SK-N-MC (cell line): ENCODE measurements around the gene TTC7B.

ENCODE experiments used
- DNase-seq: peaks from one replicate; pipeline ENCODE4 v3.0.0-alpha.2; 2011; ENCODE audit warnings: low read depth, low spot score
- H3K27ac ChIP-seq: fragments of 200-600 bp; sonication (generic); 2 replicates; pipeline ENCODE4 v1.5.1; 2016; ENCODE audit warnings: mixed run types
- H3K36me3 ChIP-seq: fragments of 200-600 bp; sonication (generic); 2 replicates; pipeline ENCODE4 v1.6.1; 2017; ENCODE audit warnings: antibody characterized with exemption, low read length, mixed read lengths; ENCODE audit not compliant: insufficient read depth
- H3K4me3 ChIP-seq: fragments of 200-600 bp; sonication (generic); 2 replicates; pipeline ENCODE4 v1.5.1; 2016
- H3K9ac ChIP-seq: fragments of 200-600 bp; sonication (generic); 2 replicates; pipeline ENCODE4 v1.8.0; 2017; ENCODE audit warnings: mixed run types, mixed read lengths; ENCODE audit not compliant: insufficient read length
- H3K9me3 ChIP-seq: fragments of 200-600 bp; sonication (generic); 2 replicates; pipeline ENCODE4 v1.6.1; 2017; ENCODE audit warnings: low read depth, mild to moderate bottlenecking, antibody characterized with exemption, low read length, moderate library complexity, mixed read lengths
- EZH2 ChIP-seq: fragments of 200-600 bp; sonication (generic); IDR thresholded peaks from one replicate; pipeline ENCODE4 v1.6.1; 2017; ENCODE audit warnings: antibody characterized with exemption
- FOXP2 ChIP-seq: optimal IDR thresholded peaks from 2 replicates; pipeline ENCODE3; 2011; ENCODE audit warnings: mild to moderate bottlenecking, moderate library complexity; ENCODE audit not compliant: insufficient read depth; ENCODE audit errors: extremely low read length, control extremely low read depth
- POLR2AphosphoS5 ChIP-seq: IDR thresholded peaks from 2 replicates; pipeline ENCODE4 v1.6.1; 2012; ENCODE audit warnings: mild to moderate bottlenecking, low read depth, low read length, borderline replicate concordance

The TTC7B gene

GRCh38 chr14:90785471-90785870 lies 30.8 kb downstream of the TTC7B start:
- H3K9me3 ChIP-seq: no peaks in the 10 kb centered on the region
- no peaks in the 10 kb centered on the region for H3K36me3 ChIP-seq
- no peak overlapping the region for H3K9ac ChIP-seq
- H3K4me3 ChIP-seq: no peak overlapping the region
- TF ChIP-seq EZH2 (no peak), FOXP2 (no peak), POLR2AphosphoS5 (no peak)
- peak; percentile 8 for DNase-seq
- no peak overlapping the region for H3K27ac ChIP-seq

- no peak overlapping the region for H3K27ac ChIP-seq
- DNase-seq: no peak
- no peaks in the 10 kb centered on the region for H3K9me3 ChIP-seq
- no peak for TF ChIP-seq POLR2AphosphoS5
- TF ChIP-seq EZH2: no peak
- no peak for TF ChIP-seq FOXP2
- H3K4me3 ChIP-seq: no peak overlapping the region
- H3K9ac ChIP-seq: no peak overlapping the region
- H3K36me3 ChIP-seq: no peaks in the 10 kb centered on the region
These were observed 31.5 kb downstream of the TTC7B start for GRCh38 chr14:90784621-90785270.

- no peaks in the 10 kb centered on the region for H3K36me3 ChIP-seq
- H3K9ac ChIP-seq: no peak overlapping the region
- TF ChIP-seq EZH2 (no peak), FOXP2 (no peak), POLR2AphosphoS5 (no peak)
- no peak overlapping the region for H3K27ac ChIP-seq
- no peak overlapping the region for H3K4me3 ChIP-seq
- H3K9me3 ChIP-seq: no peaks in the 10 kb centered on the region
- DNase-seq: no peak
These were observed 32.9 kb downstream of the TTC7B start for GRCh38 chr14:90783344-90783743.

GRCh38 chr14:90782892-90783291 lies 33.3 kb downstream of the TTC7B start:
- no peak overlapping the region for H3K9ac ChIP-seq
- no peak overlapping the region for H3K27ac ChIP-seq
- DNase-seq: no peak
- H3K9me3 ChIP-seq: no peaks in the 10 kb centered on the region
- TF ChIP-seq POLR2AphosphoS5 (no peak), EZH2 (no peak), FOXP2 (no peak)
- no peaks in the 10 kb centered on the region for H3K36me3 ChIP-seq
- no peak overlapping the region for H3K4me3 ChIP-seq

DNA sequence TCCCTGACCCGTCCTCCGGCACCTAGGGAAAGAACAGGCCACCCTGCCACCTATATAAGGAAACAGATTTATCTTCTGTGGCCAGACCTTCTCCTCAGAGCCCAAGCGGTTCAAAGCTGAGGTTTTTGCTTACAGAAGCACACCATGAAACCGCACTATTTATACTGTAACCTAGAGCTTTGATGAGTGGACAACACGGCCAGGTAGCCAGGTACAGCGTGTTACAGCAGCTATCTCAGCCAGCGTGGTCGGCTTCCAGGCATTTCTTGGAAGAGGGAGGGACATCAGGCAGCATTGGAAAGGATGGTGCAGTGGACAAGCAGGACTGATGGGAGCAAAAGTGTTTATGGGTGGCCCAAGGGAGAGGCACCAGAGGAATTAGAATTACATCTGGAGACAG lies 34.4 kb downstream of the TTC7B start:
- no peak for DNase-seq
- Histone ChIP-seq H3K4me3 (no peak overlapping the region), H3K27ac (no peak overlapping the region), H3K9me3 (no peaks in the 10 kb centered on the region), H3K9ac (no peak overlapping the region), H3K36me3 (no peaks in the 10 kb centered on the region)
- TF ChIP-seq POLR2AphosphoS5: no peak
- TF ChIP-seq FOXP2: no peak
- TF ChIP-seq EZH2: no peak

GRCh38 chr14:90781344-90781761 lies 34.9 kb downstream of the TTC7B start:
- Histone ChIP-seq H3K9me3 (no peaks in the 10 kb centered on the region), H3K36me3 (no peaks in the 10 kb centered on the region), H3K27ac (no peak overlapping the region), H3K4me3 (no peak overlapping the region), H3K9ac (no peak overlapping the region)
- no peak for DNase-seq
- no peak for TF ChIP-seq EZH2
- TF ChIP-seq POLR2AphosphoS5: no peak
- no peak for TF ChIP-seq FOXP2

DNA sequence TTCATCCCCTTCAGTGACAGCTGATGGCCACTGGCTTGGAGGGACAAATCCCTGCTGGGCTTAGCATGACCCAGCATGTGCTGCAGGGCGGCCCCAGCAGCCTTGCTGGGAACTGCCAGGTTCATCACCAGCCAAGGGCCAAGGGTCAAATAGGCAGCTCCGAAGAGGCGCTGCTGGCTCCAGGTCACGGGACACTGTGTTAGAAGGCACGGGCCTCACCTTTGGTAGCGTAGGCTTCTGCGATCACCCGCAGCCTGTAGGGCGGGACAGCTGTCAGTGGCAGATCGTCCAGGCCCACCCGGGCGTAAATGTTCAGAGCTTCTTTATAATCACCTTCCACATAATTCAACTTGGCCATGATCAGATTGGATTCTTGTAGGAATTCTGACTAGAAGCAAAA lies 35.7 kb downstream of the TTC7B start:
- Histone ChIP-seq H3K9me3 (no peaks in the 10 kb centered on the region), H3K27ac (no peak overlapping the region), H3K4me3 (no peak overlapping the region), H3K36me3 (no peaks in the 10 kb centered on the region), H3K9ac (no peak overlapping the region)
- TF ChIP-seq FOXP2: no peak
- TF ChIP-seq POLR2AphosphoS5: no peak
- TF ChIP-seq EZH2: no peak
- DNase-seq: no peak

- DNase-seq: no peak
- Histone ChIP-seq H3K4me3 (no peak overlapping the region), H3K36me3 (no peaks in the 10 kb centered on the region), H3K27ac (no peak overlapping the region), H3K9me3 (no peaks in the 10 kb centered on the region), H3K9ac (no peak overlapping the region)
- no peak for TF ChIP-seq FOXP2
- TF ChIP-seq POLR2AphosphoS5: no peak
- no peak for TF ChIP-seq EZH2
These were observed 37.5 kb downstream of the TTC7B start for GRCh38 chr14:90778571-90779255.

DNA sequence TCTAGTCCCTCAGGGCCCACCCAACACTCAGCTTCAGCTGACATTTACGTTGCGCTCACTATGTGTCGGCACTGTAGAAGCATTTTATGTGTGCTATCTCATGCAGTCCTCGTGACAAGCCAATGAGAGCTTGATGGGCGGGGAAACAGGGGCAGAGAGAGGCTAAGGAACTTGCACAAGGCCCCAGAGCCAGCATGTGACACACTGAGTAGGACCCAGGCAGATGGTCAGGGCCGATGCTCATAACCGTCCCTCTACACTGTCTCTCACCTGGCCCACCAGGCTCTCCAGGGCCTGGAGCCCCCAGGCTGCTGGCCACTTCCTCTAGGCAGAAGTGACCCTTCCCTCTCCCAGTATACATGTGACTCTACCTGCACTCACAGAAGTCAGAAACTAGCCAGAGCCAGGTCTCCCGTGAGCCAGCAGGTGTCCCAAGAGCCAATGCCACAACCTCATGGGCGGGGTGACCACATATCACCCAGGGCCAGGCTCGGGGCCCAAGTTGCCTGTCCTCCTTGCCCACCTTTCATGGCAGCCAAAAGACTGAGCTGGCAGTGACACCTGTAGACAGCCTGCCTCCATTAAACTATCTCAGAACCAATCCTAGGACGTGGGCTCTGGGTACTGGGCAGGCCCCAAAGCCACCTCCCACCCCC lies 38.3 kb downstream of the TTC7B start:
- H3K4me3 ChIP-seq: no peak overlapping the region
- TF ChIP-seq FOXP2 (no peak), POLR2AphosphoS5 (no peak), EZH2 (no peak)
- no peaks in the 10 kb centered on the region for H3K9me3 ChIP-seq
- no peak overlapping the region for H3K27ac ChIP-seq
- H3K9ac ChIP-seq: no peak overlapping the region
- H3K36me3 ChIP-seq: no peaks in the 10 kb centered on the region
- DNase-seq: no peak
